NCI-H526 treated with DMSO at 0.1 percent for 48 hours (cell line): ENCODE measurements around the gene TRIM28.
"Not testable (repeated sequence)": the region's sequence is repeated elsewhere in the genome, so short reads cannot be mapped to it uniquely, and the experiment has no call there.

Experiments
- DNase-seq: peaks from one replicate; lab custom pipeline; 2025; lab: John Stamatoyannopoulos, UW

TRIM28 gene

GRCh38 chr19:58519087-58519354 lies 24.8 kb upstream of the TRIM28 start:
- DNase-seq = peak; percentile 61

- peak; percentile 95 for DNase-seq
Measured at GRCh38 chr19:58519355-58520256, 24.3 kb upstream of the TRIM28 start, which contains the start of gene ZBTB45. ZBTB45 (minus strand) TSS chr19:58519810; CDS start chr19:58517673, 2,137 bp downstream.

GRCh38 chr19:58520257-58520599 lies 23.6 kb upstream of the TRIM28 start:
- no peak for DNase-seq

GRCh38 chr19:58521651-58522050 lies 22.2 kb upstream of the TRIM28 start:
- DNase-seq = no peak

GRCh38 chr19:58522709-58523108 lies 21.2 kb upstream of the TRIM28 start:
- DNase-seq = no peak

GRCh38 chr19:58529405-58529804 lies 14.5 kb upstream of the TRIM28 start:
- DNase-seq = no peak

- DNase-seq = peak; percentile 28
Measured at GRCh38 chr19:58531034-58531840, 12.6 kb upstream of the TRIM28 start.

- no peak for DNase-seq
Measured at GRCh38 chr19:58535857-58536256, 8.0 kb upstream of the TRIM28 start.

GRCh38 chr19:58536852-58537798 lies 6.7 kb upstream of the TRIM28 start:
- DNase-seq = no peak

GRCh38 chr19:58538257-58539168 lies 5.4 kb upstream of the TRIM28 start:
- DNase-seq = peak; percentile 79

GRCh38 chr19:58539169-58539559 lies 4.7 kb upstream of the TRIM28 start:
- not testable (repeated sequence) for DNase-seq

- DNase-seq = not testable (repeated sequence)
Measured at GRCh38 chr19:58542641-58543372, 1.1 kb upstream of the TRIM28 start.

GRCh38 chr19:58544591-58545285 lies 874 bp downstream of the TRIM28 start:
- no peak for DNase-seq

GRCh38 chr19:58545286-58546018 lies 1.6 kb downstream of the TRIM28 start:
- no peak for DNase-seq

GRCh38 chr19:58546019-58546530 lies 2.2 kb downstream of the TRIM28 start:
- DNase-seq = no peak

- no peak for DNase-seq
Measured at GRCh38 chr19:58547323-58548312, 3.8 kb downstream of the TRIM28 start.

GRCh38 chr19:58548859-58549663 lies 5.2 kb downstream of the TRIM28 start:
- DNase-seq = no peak
